GM19452 (cell line): ENCODE results near the gene TMEM176B.

Experiments
- ATAC-seq: cut with Tn5 transposase; IDR thresholded peaks from one replicate; pipeline ENCODE4 v1.9.1; 2021; ENCODE audit not compliant: unreplicated experiment

Gene TMEM176B

GRCh38 chr7:150799741-150800580 lies at the start of gene TMEM176B:
Gene TMEM176B (minus strand): TSS chr7:150800364. CDS start chr7:150796569, 3,795 bp downstream.
- ATAC-seq: no peak

DNA sequence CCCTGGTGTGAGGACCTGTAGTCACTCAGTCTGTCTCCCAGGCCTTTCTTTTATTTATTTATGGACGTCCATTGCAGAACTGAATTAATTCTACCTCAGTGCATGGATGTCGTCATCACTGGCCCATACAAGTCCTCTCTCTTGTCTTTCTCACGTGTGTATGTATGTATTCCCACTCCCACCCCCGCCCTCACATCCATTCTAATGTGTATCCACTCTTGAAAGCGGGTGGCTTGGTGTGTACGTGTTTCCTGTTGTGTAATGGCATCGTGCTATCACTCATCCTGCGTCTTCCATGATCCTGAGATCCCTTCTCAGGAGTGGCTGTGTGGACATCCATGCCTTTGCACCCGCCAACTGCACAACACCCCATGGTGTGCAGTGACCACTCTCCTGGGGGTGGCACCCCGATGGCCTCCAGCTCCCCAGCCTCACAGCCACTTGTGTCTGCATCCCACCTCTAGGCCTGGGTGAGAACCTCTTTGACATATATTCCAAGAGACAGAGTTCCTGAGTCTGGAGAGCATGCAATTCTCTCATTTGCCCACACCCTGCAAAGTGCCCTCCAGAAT lies 49.1 kb upstream of the TMEM176B start:
- ATAC-seq: no peak

DNA sequence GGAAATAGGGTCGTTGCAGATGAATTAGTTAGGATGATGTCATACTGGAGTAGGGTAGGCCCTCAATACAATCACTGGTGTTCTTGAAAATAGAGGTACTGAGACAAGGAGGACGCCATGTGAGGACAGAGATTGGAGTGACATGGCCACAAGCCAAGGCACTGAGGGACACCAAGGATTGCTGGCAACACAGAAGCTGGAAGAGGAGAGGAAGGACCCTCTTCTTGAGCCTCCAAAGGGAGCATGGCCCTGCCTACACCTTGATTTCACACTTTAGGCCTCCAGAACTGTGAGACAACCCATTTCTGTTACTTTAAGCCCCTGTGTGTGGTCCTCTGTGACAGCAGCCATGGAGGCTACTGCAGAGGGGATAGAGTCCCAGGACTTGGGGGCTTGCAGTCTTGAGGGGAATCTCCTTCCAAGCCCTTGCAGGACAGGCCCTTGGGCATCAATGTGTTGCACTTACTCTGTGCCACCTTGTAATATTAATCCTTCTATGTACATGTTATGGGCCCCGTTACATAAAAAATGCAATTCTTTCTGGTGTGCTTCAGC lies 48.5 kb upstream of the TMEM176B start:
- no peak for ATAC-seq

- no peak for ATAC-seq
These were observed 47.9 kb upstream of the TMEM176B start for GRCh38 chr7:150848111-150848510.

DNA sequence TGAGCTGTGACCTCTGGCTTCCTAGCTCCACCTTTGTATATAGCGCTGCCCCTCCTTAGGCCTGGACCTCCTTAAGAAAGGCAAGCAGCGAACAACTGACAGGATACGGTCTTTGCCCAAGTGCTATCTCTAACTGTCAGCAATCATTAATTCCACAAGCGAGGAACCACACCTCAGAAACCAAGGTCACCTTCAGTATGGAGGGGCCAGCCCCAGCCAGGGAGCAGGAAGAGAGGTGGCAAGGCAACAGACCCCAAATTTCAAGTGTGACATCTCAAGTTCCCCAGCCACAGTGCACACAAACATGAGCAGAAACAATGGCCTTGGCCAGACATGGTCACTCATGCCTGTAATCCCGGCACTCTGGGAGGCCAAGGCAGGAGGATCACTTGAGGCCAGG lies 47.4 kb upstream of the TMEM176B start:
- ATAC-seq: no peak

- no peak for ATAC-seq
These were observed 46.3 kb upstream of the TMEM176B start for GRCh38 chr7:150846291-150847115.

- ATAC-seq: no peak
These were observed 45.3 kb upstream of the TMEM176B start for GRCh38 chr7:150845421-150845861.

DNA sequence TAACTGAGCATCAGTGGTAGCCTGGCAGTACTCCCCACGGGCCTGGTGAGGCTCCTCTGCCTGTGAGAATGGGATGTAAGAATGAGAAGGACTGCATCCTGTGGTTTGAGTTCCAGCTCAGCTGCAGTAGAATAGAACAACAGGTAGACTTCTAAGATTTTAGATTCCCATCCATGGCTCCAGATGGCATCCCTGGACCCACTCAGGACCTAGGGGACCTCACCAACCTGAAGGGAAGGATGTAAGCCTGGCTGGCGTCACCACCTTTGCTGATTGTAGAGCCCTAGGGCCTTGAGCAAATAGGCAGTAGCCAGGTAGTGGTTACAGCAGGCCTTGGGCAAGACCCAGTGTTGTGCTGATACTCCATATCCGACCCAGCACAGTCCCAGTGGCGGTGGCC lies 42.6 kb upstream of the TMEM176B start:
- ATAC-seq: no peak

GRCh38 chr7:150842018-150842417 lies 41.9 kb upstream of the TMEM176B start:
- no peak for ATAC-seq

GRCh38 chr7:150838965-150839650 lies 38.9 kb upstream of the TMEM176B start:
- ATAC-seq: no peak

- no peak for ATAC-seq
These were observed 35.6 kb upstream of the TMEM176B start for GRCh38 chr7:150835702-150836280.

DNA sequence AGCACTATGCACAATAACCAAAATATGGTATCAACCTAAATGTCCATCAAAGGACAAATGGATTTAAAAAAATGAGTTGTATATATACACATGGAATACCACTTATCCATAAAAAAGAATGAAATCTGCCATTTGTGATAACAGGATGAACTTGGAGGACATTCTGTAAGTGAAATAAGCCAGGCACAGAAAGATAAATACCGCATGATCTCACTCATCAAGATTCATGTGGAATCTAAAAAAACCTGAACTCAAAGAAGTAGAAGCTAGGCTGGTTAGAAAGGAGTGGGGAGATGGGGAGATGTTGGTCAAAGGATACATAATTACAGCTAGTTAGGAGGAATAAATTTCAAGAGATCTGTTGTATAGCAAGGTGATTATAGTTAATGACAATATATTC lies 34.9 kb upstream of the TMEM176B start:
- ATAC-seq: no peak

DNA sequence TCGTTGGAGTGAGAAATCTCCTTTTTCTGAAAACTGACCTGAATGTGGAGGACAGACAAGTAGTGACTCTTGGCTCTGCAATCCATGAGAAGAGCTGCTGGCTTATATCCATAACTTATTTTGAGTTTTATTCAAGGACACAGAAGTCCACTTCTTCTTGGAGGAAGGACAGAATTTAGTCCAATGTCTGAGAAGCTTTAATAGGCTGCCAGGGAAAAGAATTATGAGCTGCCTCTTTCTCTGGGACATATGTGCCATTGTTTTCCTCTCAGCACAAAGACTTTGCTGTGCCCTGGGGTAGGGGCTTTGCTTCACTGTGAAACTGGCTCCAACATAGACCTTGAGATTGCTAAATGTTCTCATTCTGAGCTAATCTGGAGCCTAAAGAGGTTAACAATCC lies 31.7 kb upstream of the TMEM176B start:
- ATAC-seq: no peak

DNA sequence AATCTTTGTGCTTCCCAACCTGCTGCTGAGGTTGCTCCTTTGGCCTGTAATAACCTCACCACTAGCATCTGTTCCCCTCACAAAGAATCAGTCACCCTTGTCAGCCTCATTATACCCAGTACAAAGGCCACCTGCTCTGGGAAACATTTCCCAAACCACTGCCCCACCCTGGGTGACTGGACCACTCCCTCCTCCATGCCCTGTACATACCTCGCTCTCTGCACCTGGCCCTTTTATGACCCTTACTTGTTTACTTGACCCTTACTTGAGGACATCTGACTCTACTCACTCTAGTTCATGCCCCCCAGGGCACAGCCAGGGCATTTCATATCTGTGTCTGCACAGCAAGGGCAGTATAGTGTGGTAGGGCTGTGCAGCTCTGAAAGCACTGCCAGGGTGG lies 30.8 kb upstream of the TMEM176B start:
- no peak for ATAC-seq

DNA sequence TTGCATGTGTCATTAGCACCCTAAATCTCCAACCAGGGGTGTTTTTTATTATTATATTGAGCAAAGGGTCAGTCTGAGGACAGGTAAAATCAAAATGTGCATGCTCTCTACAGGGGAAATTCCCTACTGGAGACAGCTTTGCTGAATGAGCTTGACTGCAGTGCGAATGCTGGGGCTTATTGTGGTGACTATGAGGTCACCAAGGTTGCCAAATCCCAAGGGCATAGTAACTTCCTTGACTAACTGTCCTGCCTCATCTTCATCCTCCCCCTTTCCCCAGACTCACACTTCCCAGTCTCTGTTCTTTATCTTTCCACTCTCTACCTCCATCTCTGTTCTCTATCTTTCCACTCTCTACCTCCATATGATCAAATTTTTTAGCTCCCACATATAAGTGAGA lies 29.3 kb upstream of the TMEM176B start:
- ATAC-seq: no peak

DNA sequence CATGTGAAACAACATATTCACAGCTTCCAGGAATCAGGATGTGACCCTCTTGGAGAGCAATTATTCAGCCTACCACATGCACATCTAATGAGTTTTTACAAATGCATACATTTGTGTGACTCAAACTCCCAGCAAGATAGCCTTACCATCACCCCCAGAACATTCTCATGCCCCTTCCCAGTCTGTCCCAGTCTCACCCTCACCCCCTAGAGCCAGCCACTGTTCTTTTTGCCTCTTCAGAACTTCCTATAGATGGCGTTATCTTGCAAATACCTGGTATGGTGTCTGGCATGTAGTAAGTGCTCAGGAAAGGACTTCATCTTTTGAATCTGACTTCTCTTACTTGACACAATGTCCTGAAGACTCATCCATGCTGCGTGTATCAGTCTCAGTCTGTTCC lies 28.2 kb upstream of the TMEM176B start:
- no peak for ATAC-seq

- ATAC-seq: no peak
These were observed 26.1 kb upstream of the TMEM176B start for GRCh38 chr7:150826061-150826849.

- ATAC-seq: no peak
These were observed 24.4 kb upstream of the TMEM176B start for GRCh38 chr7:150824379-150825177.
